Measurements from ENCODE around the gene CRHR1. TPM values are rescaled to one million over a fixed set of nuclear protein-coding genes. Genes with fewer than 3 reads are reported as not detected.

Gene CRHR1
- total RNA-seq, 1 experiment from 2014 or later: not detected

GRCh38 chr17:45835481-45835880, 51.4 kb downstream of the CRHR1 start:
- CTCF ChIA-PET: no interaction called here
- intact Hi-C loops (cut with micrococcal nuclease; ENCODE audit: unreplicated experiment): loop anchor here (10.0 kb wide), 1 partner anchor 411 kb away; no protein-coding TSS in a partner anchor

GRCh38 chr17:45836047-45837044, 52.2 kb downstream of the CRHR1 start:
- Histone ChIP-seq H3K4me3 (no peak overlapping the region), H3K36me3 (ENCODE audit: low read depth) (no peaks in the 10 kb centered on the region), H3K9me2 (ENCODE audit: insufficient read depth) (no peaks in the 10 kb centered on the region), H3K79me2 (ENCODE audit: low read depth) (no peaks in the 10 kb centered on the region), H3K4me1 (replicated peaks; ENCODE audit: insufficient read depth) (no peaks in the 10 kb centered on the region), H2AFZ (no peak overlapping the region), H3K9me3 (ENCODE audit: insufficient read depth, low read depth) (no peaks in the 10 kb centered on the region), H3K4me2 (no peak overlapping the region), H3K27me3 (ENCODE audit: insufficient read depth, low read depth) (peaks cover 76% of the 10 kb centered on the region), H3F3A (ENCODE audit: insufficient read depth, low read depth) (no peaks in the 10 kb centered on the region), H4K20me1 (ENCODE audit: insufficient read depth) (no peaks in the 10 kb centered on the region), H3K27ac (no peak overlapping the region)
- BruUV-seq (replicated peaks): no TSS peak
- TF ChIP-seq CTCF (conservative IDR thresholded peaks at IDR 0.05) (no peak), EZH2 (IDR thresholded peaks at IDR 0.05; ENCODE audit: low read depth) (no peak)
- DNase-seq: no peak
- CTCF ChIA-PET: no interaction called here
- intact Hi-C loops (cut with micrococcal nuclease; ENCODE audit: unreplicated experiment): loop anchor here (10.0 kb wide), 1 partner anchor 412 kb away; no protein-coding TSS in a partner anchor
- POLR2A ChIA-PET (ENCODE audit: unreplicated experiment): no interaction called here

More at GRCh38 chr17:45835481-45835880, 51.4 kb downstream of the CRHR1 start:
- BruUV-seq (replicated peaks): no TSS peak
- Histone ChIP-seq H3K27ac (no peak overlapping the region), H2AFZ (no peak overlapping the region), H3F3A (ENCODE audit: insufficient read depth, low read depth) (no peaks in the 10 kb centered on the region), H3K4me3 (no peak overlapping the region), H4K20me1 (ENCODE audit: insufficient read depth) (no peaks in the 10 kb centered on the region), H3K9me3 (ENCODE audit: insufficient read depth, low read depth) (no peaks in the 10 kb centered on the region), H3K4me2 (no peak overlapping the region), H3K4me1 (replicated peaks; ENCODE audit: insufficient read depth) (no peaks in the 10 kb centered on the region), H3K27me3 (ENCODE audit: insufficient read depth, low read depth) (peaks cover 76% of the 10 kb centered on the region), H3K36me3 (ENCODE audit: low read depth) (no peaks in the 10 kb centered on the region), H3K9me2 (ENCODE audit: insufficient read depth) (no peaks in the 10 kb centered on the region), H3K79me2 (ENCODE audit: low read depth) (no peaks in the 10 kb centered on the region)
- POLR2A ChIA-PET (ENCODE audit: unreplicated experiment): no interaction called here
- TF ChIP-seq CTCF (conservative IDR thresholded peaks at IDR 0.05) (no peak), EZH2 (IDR thresholded peaks at IDR 0.05; ENCODE audit: low read depth) (no peak)
- no peak for DNase-seq

GRCh38 chr17:45837187-45837586, 53.1 kb downstream of the CRHR1 start:
- BruUV-seq (replicated peaks): no TSS peak
- H3K4me2 ChIP-seq: no peak overlapping the region
- ChIA-PET POLR2A (ENCODE audit: unreplicated experiment) (no interaction called here), CTCF (no interaction called here)
- H4K20me1 ChIP-seq (ENCODE audit: insufficient read depth): no peaks in the 10 kb centered on the region
- no peaks in the 10 kb centered on the region for H3K9me3 ChIP-seq (ENCODE audit: insufficient read depth, low read depth)
- H3K27ac ChIP-seq: no peak overlapping the region
- H3K9me2 ChIP-seq (ENCODE audit: insufficient read depth): no peaks in the 10 kb centered on the region
- no peak overlapping the region for H2AFZ ChIP-seq
- no peaks in the 10 kb centered on the region for H3K36me3 ChIP-seq (ENCODE audit: low read depth)
- H3K79me2 ChIP-seq (ENCODE audit: low read depth): no peaks in the 10 kb centered on the region
- TF ChIP-seq CTCF (conservative IDR thresholded peaks at IDR 0.05) (no peak), EZH2 (IDR thresholded peaks at IDR 0.05; ENCODE audit: low read depth) (no peak)
- H3K27me3 ChIP-seq (ENCODE audit: insufficient read depth, low read depth): peaks cover 74% of the 10 kb centered on the region
- no peaks in the 10 kb centered on the region for H3K4me1 ChIP-seq (replicated peaks; ENCODE audit: insufficient read depth)
- DNase-seq: no peak
- no peaks in the 10 kb centered on the region for H3F3A ChIP-seq (ENCODE audit: insufficient read depth, low read depth)
- intact Hi-C loops (cut with micrococcal nuclease; ENCODE audit: unreplicated experiment): loop anchor here (10.0 kb wide), 1 partner anchor 412 kb away; no protein-coding TSS in a partner anchor
- no peak overlapping the region for H3K4me3 ChIP-seq
